Neutrophil (primary cell): Measurements from ENCODE around the gene SSH2.

Experiments
- H3K27ac ChIP-seq: fragments of 200-600 bp; sonication (generic); 2 replicates; pipeline ENCODE4 v1.5.1; 2016; ENCODE audit warnings: mild to moderate bottlenecking, moderate library complexity
- H3K27me3 ChIP-seq: fragments of 200-600 bp; sonication (generic); 2 replicates; pipeline ENCODE4 v1.6.0; 2016; ENCODE audit warnings: mild to moderate bottlenecking
- H3K36me3 ChIP-seq: fragments of 200-600 bp; sonication (generic); 2 replicates; pipeline ENCODE4 v1.5.1; 2017
- H3K4me1 ChIP-seq, 2 experiments: fragments of 200-600 bp in 1 of 2; sonication (generic) in 1 of 2; 1 replicate in 1 of 2; 2 replicates in 1 of 2; pipeline versions ENCODE4 v1.5.1 to v1.6.1; 2013 to 2016; ENCODE audit warnings: low read depth in 1 of 2, low read length in 1 of 2, mild to moderate bottlenecking in 1 of 2, moderate library complexity in 1 of 2; ENCODE audit not compliant: control insufficient read depth in 1 of 2, insufficient read depth in 1 of 2
- H3K4me3 ChIP-seq, 2 experiments: fragments of 200-600 bp in 1 of 2; sonication (generic) in 1 of 2; 1 replicate in 1 of 2; 2 replicates in 1 of 2; pipeline ENCODE4 v1.5.1; 2013 to 2016; ENCODE audit warnings: low read depth in 1 of 2, low read length in 1 of 2, mild to moderate bottlenecking in 1 of 2, moderate library complexity in 1 of 2
- H3K9me3 ChIP-seq: fragments of 200-600 bp; sonication (generic); 2 replicates; pipeline ENCODE4 v1.5.1; 2016
- TF ChIP-seq, protein P1 (sequence below): fragments of 200-600 bp; sonication (generic); IDR thresholded peaks from 2 replicates; pipeline ENCODE4 v1.5.1; 2016; ENCODE audit warnings: antibody characterized with exemption

The SSH2 gene

DNA sequence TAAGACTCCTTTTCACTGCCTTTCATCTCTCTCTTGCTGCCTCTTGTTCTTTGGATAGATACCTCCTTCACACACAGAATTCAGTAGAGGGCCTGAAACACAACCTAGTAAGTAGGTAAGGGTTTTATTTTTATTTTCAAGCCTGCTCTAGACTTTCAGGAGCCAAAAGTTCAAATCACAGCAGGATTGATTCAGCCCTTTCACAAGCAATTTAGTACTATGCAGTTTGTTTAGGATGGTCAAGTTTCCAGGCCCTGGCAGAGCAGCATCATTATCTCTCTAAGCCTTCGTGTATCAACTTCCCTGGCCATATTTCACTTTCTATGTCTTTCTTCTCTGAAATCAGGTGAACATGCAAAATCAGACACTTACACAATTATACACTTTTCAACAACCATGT is 158.5 kb downstream of the SSH2 start:
- H3K9me3 ChIP-seq, result no peaks in the 10 kb centered on the region
- TF ChIP-seq, protein P1, sequence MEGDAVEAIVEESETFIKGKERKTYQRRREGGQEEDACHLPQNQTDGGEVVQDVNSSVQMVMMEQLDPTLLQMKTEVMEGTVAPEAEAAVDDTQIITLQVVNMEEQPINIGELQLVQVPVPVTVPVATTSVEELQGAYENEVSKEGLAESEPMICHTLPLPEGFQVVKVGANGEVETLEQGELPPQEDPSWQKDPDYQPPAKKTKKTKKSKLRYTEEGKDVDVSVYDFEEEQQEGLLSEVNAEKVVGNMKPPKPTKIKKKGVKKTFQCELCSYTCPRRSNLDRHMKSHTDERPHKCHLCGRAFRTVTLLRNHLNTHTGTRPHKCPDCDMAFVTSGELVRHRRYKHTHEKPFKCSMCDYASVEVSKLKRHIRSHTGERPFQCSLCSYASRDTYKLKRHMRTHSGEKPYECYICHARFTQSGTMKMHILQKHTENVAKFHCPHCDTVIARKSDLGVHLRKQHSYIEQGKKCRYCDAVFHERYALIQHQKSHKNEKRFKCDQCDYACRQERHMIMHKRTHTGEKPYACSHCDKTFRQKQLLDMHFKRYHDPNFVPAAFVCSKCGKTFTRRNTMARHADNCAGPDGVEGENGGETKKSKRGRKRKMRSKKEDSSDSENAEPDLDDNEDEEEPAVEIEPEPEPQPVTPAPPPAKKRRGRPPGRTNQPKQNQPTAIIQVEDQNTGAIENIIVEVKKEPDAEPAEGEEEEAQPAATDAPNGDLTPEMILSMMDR, result no peak
- no peaks in the 10 kb centered on the region for H3K36me3 ChIP-seq
- no peak overlapping the region for H3K4me3 ChIP-seq
- no peaks in the 10 kb centered on the region for H3K27me3 ChIP-seq
- H3K4me1 ChIP-seq, result peaks cover 0 to 4% of the 10 kb centered on the region in 2 experiments
- H3K27ac ChIP-seq, result peak overlapping the region; percentile 34

DNA sequence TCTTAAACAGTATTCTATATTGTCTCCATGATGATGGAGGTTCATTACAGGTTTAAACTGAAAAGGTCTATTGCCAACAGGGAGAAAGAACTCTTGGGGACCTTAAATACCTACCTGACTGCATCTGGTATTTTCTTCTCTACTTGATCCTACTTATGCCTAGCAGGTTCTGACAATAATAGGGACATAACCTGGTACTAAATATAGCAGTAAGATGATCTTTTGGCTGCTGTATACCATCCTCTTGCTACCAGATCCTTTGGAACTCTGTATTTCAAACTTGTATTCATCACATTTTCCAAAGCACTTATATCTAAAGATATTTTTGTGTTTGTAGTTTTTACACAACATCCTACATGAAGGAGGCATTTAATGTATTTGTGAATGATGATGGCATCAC is 160.8 kb downstream of the SSH2 start:
- H3K27me3 ChIP-seq, result no peaks in the 10 kb centered on the region
- H3K36me3 ChIP-seq, result no peaks in the 10 kb centered on the region
- TF ChIP-seq, protein P1, result no peak
- peaks cover 0 to 4% of the 10 kb centered on the region in 2 experiments for H3K4me1 ChIP-seq
- no peak overlapping the region for H3K4me3 ChIP-seq
- no peaks in the 10 kb centered on the region for H3K9me3 ChIP-seq
- no peak overlapping the region for H3K27ac ChIP-seq

DNA sequence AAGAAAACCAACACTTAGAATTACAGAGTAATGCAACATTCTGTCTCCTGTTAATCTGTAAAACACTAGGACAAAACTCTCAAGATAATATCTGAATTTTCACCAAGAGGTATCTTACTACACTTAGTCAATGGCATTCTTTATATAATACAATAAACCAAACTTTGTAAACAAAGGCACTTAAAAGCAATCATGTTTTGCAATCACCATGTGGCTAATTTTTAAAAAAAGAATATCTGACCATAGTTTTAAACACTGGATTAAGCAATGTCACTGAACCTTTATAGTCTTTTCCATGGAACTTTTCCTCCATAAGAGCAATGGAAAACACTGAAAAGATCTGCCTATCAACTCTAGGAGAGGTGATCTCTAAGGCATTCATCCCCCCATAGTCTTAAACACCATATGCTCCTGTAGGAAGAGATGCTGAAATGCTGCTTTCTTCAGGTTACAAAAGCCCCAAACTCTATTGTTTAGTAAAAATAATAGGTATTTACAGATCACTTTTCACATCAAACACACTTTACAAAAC is 163.2 kb downstream of the SSH2 start:
- no peak overlapping the region for H3K27ac ChIP-seq
- TF ChIP-seq, protein P1, result no peak
- no peaks in the 10 kb centered on the region for H3K9me3 ChIP-seq
- no peak overlapping the region for H3K4me3 ChIP-seq
- H3K4me1 ChIP-seq, result peaks cover 3% of the 10 kb centered on the region in 2 experiments
- no peaks in the 10 kb centered on the region for H3K36me3 ChIP-seq
- no peaks in the 10 kb centered on the region for H3K27me3 ChIP-seq

DNA sequence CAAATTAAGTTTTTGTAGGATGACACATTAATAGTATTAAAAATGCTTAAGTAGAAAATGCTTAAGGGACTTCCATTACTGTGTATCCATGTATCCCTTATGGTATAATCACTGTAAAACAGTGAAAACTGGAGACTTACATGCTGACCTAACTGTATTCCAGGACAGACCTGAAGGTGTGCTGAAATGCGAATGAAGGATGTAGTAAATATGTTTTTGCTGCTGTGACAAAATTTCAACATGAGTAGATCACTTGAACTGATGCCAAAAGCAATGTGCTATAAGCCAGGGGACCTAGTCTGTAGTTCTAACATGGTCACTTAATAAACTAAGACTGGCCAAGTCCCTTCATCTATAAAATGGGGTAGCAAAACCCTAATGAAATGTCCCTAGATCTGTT is 165.3 kb downstream of the SSH2 start:
- Histone ChIP-seq H3K27ac (no peak overlapping the region), H3K4me3 (no peak overlapping the region), H3K4me1 (peaks cover 4 to 10% of the 10 kb centered on the region in 2 experiments), H3K9me3 (no peaks in the 10 kb centered on the region), H3K36me3 (no peaks in the 10 kb centered on the region), H3K27me3 (no peaks in the 10 kb centered on the region)
- TF ChIP-seq, protein P1, result no peak

DNA sequence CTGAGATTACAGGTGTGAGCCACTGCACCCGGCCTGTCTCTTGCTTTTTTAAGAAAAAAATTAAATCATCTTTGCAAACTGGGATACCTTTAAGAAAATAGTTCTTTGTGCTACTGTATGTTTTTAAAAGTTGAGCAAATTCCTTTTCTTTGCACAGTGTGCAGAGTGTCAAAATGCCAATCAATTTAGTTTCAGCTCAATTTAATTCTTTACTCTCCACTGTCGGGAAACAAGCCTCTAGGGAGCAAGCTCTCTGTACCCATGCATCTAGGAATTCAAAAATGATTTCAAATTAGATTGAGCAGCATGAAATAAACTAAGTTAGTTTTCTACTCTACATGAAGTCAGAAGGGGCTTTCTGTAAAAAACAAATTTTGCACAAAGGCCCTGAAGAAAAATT is 165.8 kb downstream of the SSH2 start:
- Histone ChIP-seq H3K9me3 (no peaks in the 10 kb centered on the region), H3K4me3 (no peak overlapping the region), H3K36me3 (no peaks in the 10 kb centered on the region), H3K27me3 (no peaks in the 10 kb centered on the region), H3K4me1 (peaks cover 4 to 15% of the 10 kb centered on the region in 2 experiments), H3K27ac (no peak overlapping the region)
- TF ChIP-seq, protein P1, result no peak

DNA sequence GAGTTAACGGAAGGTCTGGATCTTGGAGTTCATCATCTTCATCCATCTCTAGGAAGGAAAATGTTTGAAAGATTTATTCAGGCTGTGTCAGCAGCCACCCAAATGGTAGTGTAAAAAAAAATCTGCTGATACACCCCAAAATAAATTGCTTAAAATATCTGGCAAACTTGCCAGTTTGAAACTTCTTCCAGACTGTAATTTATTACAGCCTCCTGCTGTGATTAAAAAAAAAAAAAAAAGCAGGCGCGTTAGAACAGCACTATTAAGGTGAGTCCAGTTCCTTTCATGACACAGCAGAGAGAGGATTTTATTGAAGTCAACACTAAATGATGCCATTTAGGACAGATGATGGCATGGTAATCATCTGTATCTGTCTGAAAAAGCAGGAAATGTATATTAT is 166.8 kb downstream of the SSH2 start:
- no peak overlapping the region for H3K27ac ChIP-seq
- TF ChIP-seq, protein P1, result no peak
- H3K36me3 ChIP-seq, result peaks cover under 1% of the 10 kb centered on the region
- H3K9me3 ChIP-seq, result no peaks in the 10 kb centered on the region
- H3K4me3 ChIP-seq, result no peak overlapping the region
- H3K27me3 ChIP-seq, result no peaks in the 10 kb centered on the region
- H3K4me1 ChIP-seq, result peaks cover 7 to 24% of the 10 kb centered on the region in 2 experiments
